K562 (cell line): Measurements from ENCODE around the gene APEX1. TPM values are rescaled to one million over a fixed set of nuclear protein-coding genes. Genes with fewer than 3 reads are reported as not detected.
A peak's percentile ranks its signal among the peaks of the same experiment; 100 is the strongest.

Experiments
- ARID3B ChIP-seq: fragments of 250-450 bp; sonication (Bioruptor Pico); IDR thresholded peaks from 2 replicates; pipeline ENCODE4 v1.4.0; 2020; ENCODE audit warnings: borderline replicate concordance
- ARID4B ChIP-seq: sonication (generic); formaldehyde crosslinking; IDR thresholded peaks from 2 replicates; pipeline ENCODE4 v1.8.0; 2022; ENCODE audit warnings: mild to moderate bottlenecking, missing genetic modification reagents
- BCLAF1 ChIP-seq, 2 experiments: fragments of 450-650 bp in 1 of 2; IDR thresholded peaks; 2 replicates each; pipeline ENCODE4 v1.6.1; 2011 to 2017; ENCODE audit warnings: low read depth in 2 of 2, antibody characterized with exemption in 1 of 2, borderline replicate concordance in 1 of 2, low read length in 1 of 2, mild to moderate bottlenecking in 1 of 2, mixed read lengths in 1 of 2; ENCODE audit not compliant: control insufficient read depth in 1 of 2
- ERF ChIP-seq: fragments of 450-650 bp; formaldehyde crosslinking; IDR thresholded peaks from 2 replicates; pipeline ENCODE4 v1.4.0; 2020; ENCODE audit warnings: mild to moderate bottlenecking, mixed read lengths
- FOSL1 ChIP-seq: fragments of 200-800 bp; sonication (Bioruptor generic); conservative IDR thresholded peaks from 2 replicates; pipeline ENCODE4 v1.6.1; 2016; ENCODE audit warnings: missing genetic modification characterization, missing compliant biosample characterization
- MBD1 ChIP-seq: fragments of 250-450 bp; sonication (Bioruptor Pico); IDR thresholded peaks from 2 replicates; pipeline ENCODE4 v1.8.0; 2022; ENCODE audit warnings: inconsistent platforms
- NFRKB ChIP-seq: fragments of 450-650 bp; IDR thresholded peaks from 2 replicates; pipeline ENCODE4 v1.6.1; 2016; ENCODE audit warnings: low read depth
- NR2C1 ChIP-seq, 2 experiments: fragments of 450-650 bp; IDR thresholded peaks; 2 replicates each; pipeline ENCODE4 v1.6.1; 2017; ENCODE audit warnings: mild to moderate bottlenecking in 2 of 2, antibody characterized with exemption in 1 of 2, inconsistent platforms in 1 of 2, missing compliant biosample characterization in 1 of 2, missing genetic modification characterization in 1 of 2
- PHF8 ChIP-seq: fragments of 200-600 bp; sonication (generic); IDR thresholded peaks from 2 replicates; pipeline ENCODE4 v1.6.1; 2012; ENCODE audit warnings: mixed run types, mild to moderate bottlenecking, inconsistent platforms, low read length, moderate library complexity, borderline replicate concordance
- POLR3G ChIP-seq: IDR thresholded peaks from 2 replicates; pipeline ENCODE4 v1.6.1; 2011; ENCODE audit not compliant: insufficient read length, insufficient replicate concordance; ENCODE audit errors: extremely low read depth
- SPI1 ChIP-seq: IDR thresholded peaks from 2 replicates; pipeline ENCODE4 v1.6.1; 2011; ENCODE audit warnings: low read depth, low read length, control low read depth, borderline replicate concordance
- TOE1 ChIP-seq, 2 experiments: fragments of 450-650 bp in 1 of 2; sonication (generic) in 1 of 2; formaldehyde crosslinking in 1 of 2; IDR thresholded peaks; 2 replicates each; pipeline versions ENCODE4 v1.7.1 to v1.8.0; 2016 to 2022; ENCODE audit warnings: borderline replicate concordance in 2 of 2, mild to moderate bottlenecking in 2 of 2, antibody characterized with exemption in 1 of 2, inconsistent platforms in 1 of 2, low read depth in 1 of 2, missing genetic modification reagents in 1 of 2, moderate library complexity in 1 of 2
- ZNF75A ChIP-seq: fragments of 450-650 bp; formaldehyde crosslinking; IDR thresholded peaks from 2 replicates; pipeline ENCODE4 v1.4.0; 2020; ENCODE audit warnings: mild to moderate bottlenecking
- ZSCAN32 ChIP-seq: fragments of 450-650 bp; formaldehyde crosslinking; IDR thresholded peaks from 2 replicates; pipeline ENCODE4 v1.4.0; 2020; ENCODE audit warnings: mild to moderate bottlenecking, moderate library complexity
- polyA plus RNA-seq, 8 experiments: library from polyadenylated mRNA; depleted of rRNA in 4 of 8; stranded (reverse) in 5 of 8; unstranded in 3 of 8; fragments of >200 nt; fragmentation: Nextera tagmentation in 2 of 8; fragmentation: Illumina TruSeq in 1 of 8; extraction: Ambion mirVana in 2 of 8; extraction: Trizol in 1 of 8; gene quantifications; 2 replicates each; pipeline versions ENCODE4 v1.2.1 to v1.2.3, GENCODE V29; 2011 to 2014; ENCODE audit warnings: inconsistent platforms in 1 of 8, missing spikeins in 1 of 8
- total RNA-seq, 7 experiments: library from RNA; depleted of rRNA in 6 of 7; stranded (reverse); fragments of >200 nt in 6 of 7; fragmentation: Illumina TruSeq in 2 of 7; extraction: Trizol in 2 of 7; gene quantifications; 2 replicates each; pipeline versions ENCODE4 v1.2.1 to v1.2.3, GENCODE V29; 2011 to 2021; ENCODE audit warnings: low replicate concordance in 1 of 7

APEX1 gene
- total and polyA plus RNA-seq, 9 of the 15 experiments (the other 6 are each of a cell fraction or from before 2014, with no cell fraction given), result 50.2 to 274 (median 158) TPM

GRCh38 chr14:20427231-20428009, 27.6 kb upstream of the APEX1 start (continued):
- TF ChIP-seq ARID4B (CRISPR knock-in tag), result no peak
- no peak for TF ChIP-seq BCLAF1 (IDR thresholded peaks at IDR 0.05; ENCODE audit: borderline replicate concordance in 1 of 2, control insufficient read depth in 1 of 2, low read depth in 2 of 2, low read length in 1 of 2)
- TF ChIP-seq MBD1, result no peak
- TF ChIP-seq ERF, result no peak
- no peak for TF ChIP-seq ARID3B (CRISPR knock-in tag)
- no peak for TF ChIP-seq POLR3G
- TF ChIP-seq ZNF75A (CRISPR knock-in tag), result no peak
- TF ChIP-seq ZSCAN32 (CRISPR knock-in tag), result no peak
- TF ChIP-seq TOE1 (IDR thresholded peaks at IDR 0.05; ENCODE audit: borderline replicate concordance), result no peak
- no peak for TF ChIP-seq TOE1 (CRISPR knock-in tag; IDR thresholded peaks at IDR 0.05; ENCODE audit: borderline replicate concordance, low read depth)
- peak; percentile 87 for TF ChIP-seq SPI1
- peak; percentile 25; the same call in 1 of the 2 replicates for TF ChIP-seq PHF8
- peak; percentile 70 for TF ChIP-seq FOSL1 (tag)
- TF ChIP-seq NR2C1 (IDR thresholded peaks at IDR 0.05), result no peak
- no peak for TF ChIP-seq NR2C1 (tag; IDR thresholded peaks at IDR 0.05)
- peak; percentile 26; the same call in 1 of the 2 replicates for TF ChIP-seq NFRKB
